Measurements from ENCODE around the gene TTC16.
"Not testable (repeated sequence)": the region's sequence is repeated elsewhere in the genome, so short reads cannot be mapped to it uniquely, and the experiment has no call there.

Gene TTC16

DNA sequence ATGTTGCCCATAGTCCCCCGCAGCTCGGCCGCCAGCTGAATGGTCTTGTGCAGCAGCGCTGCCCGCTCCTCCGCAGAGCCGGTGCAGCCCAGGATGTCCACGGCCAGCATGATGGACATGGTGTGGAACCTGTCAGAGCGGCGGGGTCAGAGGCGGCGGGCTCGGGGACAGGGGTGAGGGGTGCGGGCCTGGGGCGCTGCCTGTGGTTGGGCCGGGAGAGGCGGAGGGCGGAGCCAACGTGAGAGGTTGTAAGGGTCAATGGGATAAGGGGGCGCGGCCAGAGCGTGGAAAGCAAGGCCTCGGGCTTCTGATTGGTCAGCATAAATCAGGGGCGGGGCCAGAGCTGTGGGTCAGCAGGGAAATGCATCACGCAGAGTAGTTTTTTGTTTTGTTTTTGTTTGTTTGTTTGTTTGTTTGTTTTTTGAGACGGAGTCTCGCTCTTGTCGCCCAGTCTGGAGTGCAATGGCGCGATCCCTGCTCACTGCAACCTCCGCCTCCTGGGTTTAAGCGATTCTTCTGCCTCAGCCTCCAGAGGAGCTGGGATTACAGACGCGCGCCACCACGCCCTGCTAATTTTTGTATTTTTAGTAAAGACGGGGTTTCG lies 26.1 kb downstream of the TTC16 start:
- no peak for DNase-seq (ENCODE audit: low read depth)

DNA sequence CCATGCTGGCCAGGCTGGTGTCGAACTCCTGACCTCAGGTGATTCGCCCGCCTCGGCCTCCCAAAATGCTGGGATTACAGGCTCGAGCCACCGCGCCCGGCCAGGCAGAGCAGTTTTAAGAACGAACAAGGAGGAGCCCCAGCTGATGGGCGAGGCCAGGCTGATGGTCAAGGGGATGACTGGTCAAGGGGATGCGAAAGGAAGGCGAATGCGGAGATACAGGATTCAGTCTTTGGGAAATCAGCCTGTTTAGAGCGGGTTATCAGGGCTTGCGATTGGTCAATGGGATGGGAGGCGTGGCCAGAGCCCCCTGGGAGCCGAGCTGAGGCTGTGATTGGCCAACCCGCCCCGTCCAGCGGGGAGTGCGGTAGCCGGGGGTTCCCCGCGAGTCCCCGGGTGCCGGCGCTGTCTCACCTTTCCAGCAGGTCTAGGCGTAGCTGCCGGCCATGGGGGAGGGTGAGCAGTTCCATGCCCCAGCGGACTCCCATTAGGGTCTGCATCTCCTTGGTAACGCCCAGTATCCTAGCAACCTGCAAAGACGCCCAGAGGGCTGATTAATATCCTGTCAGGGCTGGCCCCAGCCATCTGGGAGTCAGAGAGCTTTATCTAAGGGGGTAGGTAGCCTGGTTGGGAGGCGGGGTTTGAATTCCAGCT lies 26.7 kb downstream of the TTC16 start:
- no peak for DNase-seq (ENCODE audit: low read depth)

DNA sequence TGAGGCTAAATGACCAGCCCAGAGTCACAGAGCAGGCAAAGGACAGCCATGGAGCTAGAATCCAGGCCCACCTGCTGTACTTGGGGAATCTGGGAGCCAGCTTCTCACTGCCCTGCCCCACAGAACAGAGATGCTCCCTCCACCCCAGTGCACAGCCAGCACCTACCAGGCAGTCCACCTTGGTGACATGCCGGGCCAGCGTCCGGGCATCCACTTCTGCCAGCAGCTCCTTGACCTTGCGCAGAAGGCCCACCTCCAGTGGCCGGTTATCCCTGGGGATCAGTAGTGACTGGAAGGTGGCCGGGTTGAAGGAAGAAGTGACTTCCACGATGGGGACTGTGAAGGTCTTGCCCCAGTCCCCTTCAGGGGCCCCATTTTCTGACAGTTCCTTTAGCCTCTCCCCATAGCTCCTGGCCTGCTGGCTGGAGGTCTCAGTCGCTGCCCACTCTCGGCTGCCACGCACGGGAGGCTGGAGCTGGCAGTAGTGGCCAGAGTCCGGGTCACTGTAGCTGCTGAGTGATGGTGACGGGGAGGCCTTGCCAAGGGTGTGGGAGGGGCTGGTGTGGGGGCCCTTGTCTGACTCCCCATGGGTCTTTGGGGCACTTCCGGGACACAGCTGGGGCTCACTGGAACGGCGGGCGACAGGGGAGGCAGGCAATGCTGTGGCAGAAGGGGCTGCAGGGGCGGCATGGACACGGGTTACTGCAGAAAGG lies 28.7 kb downstream of the TTC16 start:
- no peak for DNase-seq (ENCODE audit: low read depth)

DNA sequence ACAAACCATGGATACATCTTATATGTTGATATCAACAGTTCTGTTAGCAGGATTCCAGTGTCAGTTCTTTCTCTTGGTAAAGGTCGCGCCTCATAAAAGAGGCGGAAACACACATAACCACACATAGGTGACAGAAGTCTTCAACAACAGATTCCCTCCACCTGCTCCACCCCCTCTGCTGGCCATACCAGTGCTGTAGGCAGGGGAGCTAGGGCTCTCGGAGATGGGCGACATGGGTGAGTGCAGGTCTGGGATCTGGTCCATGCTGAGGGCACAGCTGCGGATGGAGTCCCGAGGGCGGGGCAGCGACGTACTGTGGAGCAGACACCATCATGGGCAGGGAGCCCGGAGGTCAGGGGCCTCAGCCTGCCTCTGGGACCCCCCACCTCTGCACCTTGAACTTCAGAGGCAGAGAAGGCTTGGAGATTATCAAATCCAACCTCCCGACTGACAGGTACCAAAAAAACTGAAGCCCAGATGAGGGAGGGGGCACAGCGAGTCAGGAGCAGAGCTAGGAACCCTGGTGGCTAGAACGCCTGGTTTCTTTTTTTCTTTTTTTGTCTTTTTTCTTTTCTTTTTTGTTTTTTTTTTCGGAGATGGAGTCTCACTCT lies 31.2 kb downstream of the TTC16 start:
- DNase-seq (ENCODE audit: low read depth) = no peak

DNA sequence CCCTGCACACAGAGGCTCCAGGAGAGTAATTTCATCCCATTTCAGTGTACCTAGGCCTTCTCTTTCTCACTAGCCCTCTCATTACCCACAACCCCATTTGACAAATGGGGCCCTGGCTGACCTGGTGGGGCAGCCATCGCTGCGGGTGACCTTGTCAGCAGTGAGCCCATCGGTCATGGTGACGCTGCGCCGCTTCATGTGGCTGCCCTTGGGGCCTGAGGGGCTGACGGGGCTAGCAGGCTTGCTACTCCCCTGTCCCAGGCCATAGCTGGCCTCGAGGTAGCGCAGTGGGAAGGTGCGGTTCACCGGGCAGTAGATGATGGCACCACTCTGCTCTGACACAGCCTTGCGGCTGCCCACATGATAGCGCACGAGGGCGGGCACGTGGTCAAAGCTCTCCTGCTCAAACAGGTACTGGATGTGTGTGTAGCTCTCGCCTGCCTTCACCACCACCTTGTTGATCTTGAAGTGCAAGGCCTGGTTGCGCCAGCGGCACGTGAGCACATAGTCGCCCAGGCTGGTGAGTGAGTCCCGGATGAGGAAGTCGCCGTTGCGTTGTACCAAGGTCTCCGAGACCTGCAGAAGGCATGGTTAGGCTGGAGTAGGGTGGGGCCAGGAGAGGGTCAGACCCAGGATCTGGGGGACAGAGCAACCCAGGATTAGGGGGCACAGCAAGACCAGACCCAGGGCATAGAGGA lies 33.4 kb downstream of the TTC16 start:
- DNase-seq (ENCODE audit: low read depth) = no peak

DNA sequence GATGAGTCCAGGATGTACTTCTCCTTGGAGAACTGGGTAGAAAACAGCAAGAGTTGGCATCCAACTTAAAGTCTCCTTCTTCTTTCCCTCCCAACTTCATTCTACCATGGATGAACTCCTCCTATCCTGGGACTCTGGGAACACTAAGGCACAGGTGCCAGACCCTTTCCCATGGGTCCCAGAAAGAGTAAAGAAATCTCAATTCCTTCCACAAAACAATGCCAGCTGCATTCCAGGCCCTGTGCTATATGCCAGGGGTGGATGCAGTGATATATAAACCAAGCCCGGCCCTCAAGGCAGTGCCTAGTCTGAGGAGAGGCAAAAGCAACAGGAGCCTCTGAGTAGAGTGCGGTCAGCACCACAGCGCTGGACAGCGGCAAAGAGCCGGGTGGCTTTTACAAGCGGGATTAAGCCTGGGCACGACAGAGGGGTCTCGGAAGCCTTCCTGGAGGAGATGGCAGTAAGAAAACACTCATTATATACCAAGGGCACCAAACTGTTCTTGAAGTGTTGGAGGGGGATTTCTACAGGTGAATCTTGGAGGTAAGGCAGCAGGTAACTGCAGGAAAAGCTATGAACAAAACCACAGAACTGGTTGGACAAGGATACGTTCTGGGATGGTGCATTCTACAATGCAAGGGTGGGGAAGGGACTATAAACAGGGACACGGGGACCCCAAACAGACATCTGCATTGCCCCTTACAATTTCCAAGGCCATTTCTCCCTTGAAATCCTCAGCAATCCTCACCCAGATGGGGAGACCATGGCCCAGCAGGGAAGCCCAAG lies 35.6 kb downstream of the TTC16 start:
- no peak for DNase-seq (ENCODE audit: low read depth)

DNA sequence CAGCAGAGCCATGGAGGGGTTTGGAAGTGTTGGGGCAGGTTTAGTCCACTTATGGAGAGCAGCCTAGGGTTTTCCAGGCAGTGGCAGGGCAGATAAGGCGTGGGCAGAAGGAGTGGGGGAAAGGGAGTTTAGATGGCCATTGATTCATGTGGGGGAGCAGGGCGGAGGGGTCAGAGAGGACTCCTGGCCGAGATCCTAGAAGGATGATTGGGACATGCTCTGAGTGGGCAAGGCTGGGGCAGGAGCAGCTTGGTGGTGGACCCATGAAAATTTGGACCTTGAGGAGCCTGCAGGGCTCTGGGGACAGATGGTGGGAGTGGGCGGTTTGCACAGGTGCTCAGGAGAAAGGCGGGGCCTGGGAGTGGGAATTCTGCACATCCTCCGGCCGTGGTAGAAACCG lies 37.3 kb downstream of the TTC16 start:
- no peak for DNase-seq (ENCODE audit: low read depth)

DNA sequence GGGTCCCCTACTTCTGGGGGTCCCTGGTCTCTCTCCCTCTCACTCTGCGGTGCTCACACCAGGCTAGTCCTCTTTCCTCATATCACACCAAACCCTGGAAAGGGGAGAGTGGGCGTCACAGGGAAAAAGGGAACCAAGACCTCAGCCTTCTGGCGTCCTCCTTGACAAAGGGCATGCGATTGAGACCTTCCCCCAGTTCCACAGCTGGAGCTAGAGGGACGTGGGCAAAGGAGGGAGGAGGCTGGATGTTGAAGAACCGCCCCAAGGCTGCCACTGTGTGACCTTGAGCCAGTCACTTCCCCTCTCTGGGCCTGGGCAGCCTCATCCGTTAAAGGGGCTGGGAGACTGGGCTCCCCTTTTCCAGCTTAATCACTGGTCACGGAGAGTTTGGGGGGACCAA lies 37.7 kb downstream of the TTC16 start:
- no peak for DNase-seq (ENCODE audit: low read depth)

DNA sequence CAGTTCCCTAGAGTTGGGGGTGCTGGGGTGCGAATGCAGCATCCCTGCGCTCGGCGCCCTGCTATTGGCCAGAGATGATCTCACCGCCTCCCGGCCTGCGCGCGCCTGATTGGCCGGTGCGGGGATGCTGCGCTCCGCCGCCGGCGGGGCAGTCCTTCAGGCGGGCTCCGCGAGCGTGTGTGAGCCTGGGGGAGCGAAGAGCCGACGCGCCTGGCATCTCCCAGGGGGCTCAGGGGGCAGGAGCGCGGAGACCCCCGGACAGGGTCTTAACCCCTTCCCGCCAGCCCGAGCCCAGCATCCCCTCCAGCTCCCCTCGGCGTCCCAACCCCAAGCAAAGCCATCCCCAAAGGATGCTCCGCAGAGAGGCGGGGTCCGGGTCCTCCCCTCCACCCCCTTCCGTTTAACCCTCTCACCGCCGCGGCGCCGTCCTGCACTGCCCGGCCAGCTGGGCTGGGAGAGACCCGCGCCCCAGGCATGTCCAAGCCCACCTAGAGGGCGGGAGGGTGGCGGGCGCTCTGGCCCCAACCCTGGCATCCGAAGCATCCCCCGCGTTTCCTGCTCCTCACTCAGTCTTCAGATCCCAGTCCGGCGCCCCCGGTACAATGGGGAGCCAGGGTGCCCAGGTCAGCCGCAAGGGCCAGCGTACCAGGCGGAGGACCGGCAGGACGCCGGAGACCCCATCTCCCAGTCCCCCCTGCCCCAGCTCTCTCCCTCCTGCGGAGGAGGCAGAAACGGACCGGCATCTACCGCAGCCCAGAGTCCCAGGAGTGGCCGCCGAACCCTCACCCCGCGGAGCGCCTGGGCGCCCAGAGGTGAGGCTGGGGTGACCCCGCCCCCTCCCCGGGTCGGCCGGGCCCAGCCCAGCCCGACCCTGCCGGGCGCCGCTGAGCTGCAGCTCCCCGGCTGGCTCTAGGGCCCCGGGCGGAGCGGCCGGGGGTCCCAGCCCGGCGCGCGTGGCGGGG lies 38.5 kb downstream of the TTC16 start:
- no peak for DNase-seq (ENCODE audit: low read depth)

DNA sequence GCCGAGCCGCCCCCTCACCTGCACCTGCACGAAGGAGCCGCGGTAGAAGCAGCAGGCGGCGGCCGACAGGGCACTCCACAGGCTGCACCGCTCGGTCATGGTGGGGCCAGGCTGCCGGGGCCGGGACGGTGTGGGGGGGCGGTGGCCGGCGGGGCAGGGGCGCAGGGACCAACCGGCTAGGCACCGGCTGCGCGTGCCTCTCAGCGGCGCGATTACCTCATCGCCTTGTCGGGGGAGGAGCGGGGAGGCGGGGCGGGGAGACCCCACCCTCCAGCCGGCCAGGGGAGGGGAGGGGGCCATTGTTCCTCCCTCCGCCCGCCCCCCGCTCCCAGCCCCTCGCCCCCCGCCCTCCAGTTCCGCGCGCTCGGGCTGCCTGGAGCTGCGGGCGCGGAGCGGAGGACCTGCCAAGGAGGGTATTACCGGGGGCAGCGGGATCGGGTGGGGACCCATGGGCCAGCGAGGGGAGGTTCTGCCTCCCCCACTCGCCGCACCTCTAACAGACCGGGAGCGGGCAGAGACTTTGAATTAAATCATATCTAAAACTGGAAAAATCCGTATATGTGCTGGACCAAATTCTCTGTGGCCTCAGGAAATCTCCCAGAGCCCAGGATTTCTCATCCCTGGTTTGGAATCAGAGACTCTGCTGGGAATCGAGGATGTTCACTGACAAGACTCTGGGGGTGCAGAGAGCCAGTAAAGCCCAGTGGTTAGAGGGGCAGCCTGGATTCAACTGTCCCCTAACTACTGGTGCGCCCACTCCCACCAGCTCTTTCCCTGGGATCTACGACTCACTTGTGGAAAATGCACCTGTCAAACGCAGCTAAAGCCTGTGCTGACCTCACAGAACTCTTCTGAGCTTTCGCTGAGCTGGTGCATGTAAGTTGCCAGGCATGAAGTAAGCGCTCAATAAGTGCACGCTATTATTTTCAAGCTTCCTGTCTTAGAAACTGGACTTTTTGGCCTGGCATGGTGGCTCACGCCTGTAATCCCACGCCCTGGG lies 39.5 kb downstream of the TTC16 start:
- no peak for DNase-seq (ENCODE audit: low read depth)

DNA sequence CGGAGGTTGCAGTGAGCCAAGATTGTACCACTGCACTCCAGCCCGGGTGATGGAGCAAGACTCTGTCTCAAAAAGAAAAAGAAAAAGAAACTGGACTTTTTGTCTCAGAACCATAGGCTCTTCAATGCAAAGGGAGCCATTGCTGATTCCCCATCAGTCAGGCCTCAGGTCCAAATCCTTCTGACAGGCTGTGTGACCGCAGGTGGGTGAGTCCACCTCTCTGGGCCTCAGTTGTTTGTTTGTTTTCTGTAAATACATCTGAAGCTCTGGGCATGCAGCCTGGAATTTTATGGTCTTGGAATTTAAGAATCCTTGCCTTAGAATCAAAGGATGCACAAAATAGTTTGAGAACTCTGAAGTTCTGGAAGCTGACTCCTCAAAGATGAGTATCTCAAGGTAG lies 40.4 kb downstream of the TTC16 start:
- DNase-seq (ENCODE audit: low read depth) = no peak

DNA sequence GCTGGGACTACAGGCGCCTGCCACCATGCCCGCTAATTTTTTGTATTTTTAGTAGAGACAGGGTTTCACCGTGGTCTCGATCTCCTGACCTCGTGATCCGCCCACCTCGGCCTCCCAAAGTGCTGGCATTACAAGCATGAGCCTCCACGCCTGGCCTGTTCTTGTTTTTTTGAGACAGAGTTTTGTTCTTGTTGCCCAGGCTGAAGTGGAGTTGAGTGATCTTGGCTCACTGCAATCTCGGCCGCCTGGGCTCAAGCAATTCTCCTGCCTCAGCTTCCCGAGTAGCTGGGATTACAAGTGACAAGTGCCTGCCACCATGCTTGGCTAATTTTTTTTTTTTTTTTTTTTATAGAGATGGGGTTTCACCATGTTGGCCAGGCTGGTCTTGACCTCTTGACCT lies 40.9 kb downstream of the TTC16 start:
- DNase-seq (ENCODE audit: low read depth) = not testable (repeated sequence)

DNA sequence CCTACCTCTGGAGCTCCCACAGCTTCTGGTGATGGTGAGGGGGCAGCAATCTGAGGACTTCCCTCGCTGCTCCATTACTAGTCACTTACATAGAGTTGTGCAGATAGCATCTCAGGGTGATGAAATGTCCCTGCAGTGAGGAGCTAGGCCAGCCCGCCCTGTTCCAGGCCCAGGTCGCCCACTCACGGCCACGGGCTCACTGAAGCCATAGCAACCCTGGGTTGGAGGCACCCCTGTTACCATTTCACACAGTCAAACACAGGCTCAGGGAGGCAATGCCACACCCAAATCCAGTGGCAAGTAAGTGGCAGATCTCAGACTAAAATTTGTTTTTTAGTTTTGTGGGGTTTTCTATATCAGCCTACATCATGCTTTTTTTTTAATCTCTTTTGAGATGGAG lies 43.0 kb downstream of the TTC16 start:
- no peak for DNase-seq (ENCODE audit: low read depth)

DNA sequence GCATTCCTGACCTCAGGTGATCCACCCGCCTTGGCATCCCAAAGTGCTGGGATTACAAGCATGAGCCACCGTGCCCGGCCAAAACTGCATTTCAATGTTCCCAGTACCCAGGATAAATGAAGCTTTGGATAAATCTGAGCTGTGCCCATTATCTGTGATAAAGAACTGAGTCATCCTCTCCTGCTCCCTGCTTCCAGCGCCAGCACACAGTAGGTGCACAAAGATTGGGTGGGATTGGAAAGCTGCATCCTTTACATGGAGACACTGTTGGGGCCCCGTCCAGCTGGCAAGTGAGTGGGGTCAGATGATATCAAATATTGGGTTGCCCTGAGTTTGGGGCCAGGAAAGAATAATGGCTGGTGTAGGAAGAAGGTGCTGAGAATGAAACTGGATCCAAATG lies 45.2 kb downstream of the TTC16 start:
- no peak for DNase-seq (ENCODE audit: low read depth)

DNA sequence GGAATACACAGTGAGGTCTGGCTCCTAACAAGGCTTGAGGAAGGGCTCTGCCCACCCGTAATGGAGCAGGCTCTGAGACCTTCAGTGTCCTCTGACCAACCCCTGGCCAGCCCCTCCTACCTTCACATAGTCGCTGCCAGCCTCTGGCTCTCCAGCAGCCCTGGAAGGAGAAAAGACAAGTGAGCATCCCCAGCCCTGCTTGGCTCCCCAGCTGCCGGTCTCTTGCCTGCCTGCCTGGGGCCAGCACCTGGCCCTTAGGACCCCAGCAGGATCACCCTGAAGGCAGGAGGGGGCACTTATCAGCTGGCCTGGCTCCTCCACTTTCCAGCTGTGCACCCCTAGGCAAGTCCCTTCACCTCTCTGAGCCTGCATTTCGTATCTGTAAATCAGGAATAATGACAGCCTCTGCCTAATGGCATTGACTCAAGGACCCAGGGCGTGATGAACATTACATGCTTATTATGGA lies 45.6 kb downstream of the TTC16 start:
- no peak for DNase-seq (ENCODE audit: low read depth)

DNA sequence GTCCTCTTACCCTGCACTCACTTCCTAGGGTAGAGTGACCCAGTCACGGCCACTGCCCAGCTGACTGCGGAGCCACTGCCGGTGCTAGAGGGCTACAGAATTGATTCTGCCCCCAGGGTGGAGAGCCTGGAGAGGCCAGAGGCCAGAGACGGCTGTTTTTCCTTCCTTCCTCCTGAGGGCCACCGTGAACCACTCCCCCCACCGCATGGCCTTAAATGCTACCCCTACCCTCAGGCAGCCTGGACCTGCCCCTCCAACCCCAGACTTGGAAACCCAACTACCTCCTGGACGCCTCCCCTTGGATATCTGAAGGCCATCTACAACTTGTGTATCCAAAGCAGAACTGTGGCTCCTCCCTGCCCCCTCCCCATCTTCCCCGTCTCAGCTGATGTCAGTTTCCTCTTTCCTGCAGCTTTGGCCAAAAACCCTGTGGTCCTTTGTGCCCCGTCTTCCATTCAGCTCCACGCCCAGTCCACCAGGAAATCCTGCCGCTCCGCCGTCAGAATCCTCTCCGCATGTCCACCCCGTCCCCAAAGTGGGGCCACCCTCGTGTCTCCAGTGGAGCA lies 46.3 kb downstream of the TTC16 start:
- DNase-seq (ENCODE audit: low read depth) = no peak

DNA sequence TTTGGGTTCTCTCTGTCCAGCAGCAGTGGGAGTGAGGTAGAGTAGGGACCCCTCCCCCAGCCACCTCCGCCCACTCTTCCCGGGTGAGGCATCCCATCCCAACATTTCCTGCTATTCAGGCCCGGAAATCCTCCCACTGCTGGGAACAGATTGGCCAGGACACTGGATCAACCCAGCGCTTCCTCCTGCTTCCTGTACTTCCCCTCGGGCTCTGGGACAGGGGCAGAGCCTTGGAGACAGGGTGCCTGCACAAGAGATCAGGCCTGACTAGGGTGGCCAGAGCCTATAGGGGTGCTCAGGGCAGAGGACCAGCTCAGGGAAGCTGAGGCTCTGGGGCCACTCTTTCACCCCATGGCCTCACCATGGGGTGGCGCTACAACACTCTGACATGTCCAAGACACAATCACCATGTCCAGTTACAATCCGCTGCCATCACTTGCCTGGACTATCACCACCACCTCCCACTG lies 48.1 kb downstream of the TTC16 start:
- no peak for DNase-seq (ENCODE audit: low read depth)

DNA sequence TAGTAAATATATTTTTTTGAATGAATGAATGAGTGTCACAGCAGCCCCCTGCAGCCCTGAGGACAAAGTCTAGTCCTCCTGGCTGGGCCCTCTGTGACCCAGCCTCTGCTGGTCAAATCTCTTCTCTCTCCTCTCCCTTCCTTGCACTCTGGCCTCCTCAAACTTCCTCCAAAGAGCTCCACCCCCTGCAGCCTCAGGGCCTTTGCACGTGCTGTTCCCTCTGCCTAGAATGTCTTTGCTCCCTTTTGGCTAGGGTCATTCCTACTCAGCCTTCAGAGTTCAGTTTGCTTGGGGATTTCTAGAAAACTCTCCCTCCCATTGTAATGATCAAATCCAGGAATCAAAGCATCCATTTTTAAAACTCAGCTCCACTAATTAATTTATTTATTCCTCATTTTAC lies 49.5 kb downstream of the TTC16 start:
- no peak for DNase-seq (ENCODE audit: low read depth)

DNA sequence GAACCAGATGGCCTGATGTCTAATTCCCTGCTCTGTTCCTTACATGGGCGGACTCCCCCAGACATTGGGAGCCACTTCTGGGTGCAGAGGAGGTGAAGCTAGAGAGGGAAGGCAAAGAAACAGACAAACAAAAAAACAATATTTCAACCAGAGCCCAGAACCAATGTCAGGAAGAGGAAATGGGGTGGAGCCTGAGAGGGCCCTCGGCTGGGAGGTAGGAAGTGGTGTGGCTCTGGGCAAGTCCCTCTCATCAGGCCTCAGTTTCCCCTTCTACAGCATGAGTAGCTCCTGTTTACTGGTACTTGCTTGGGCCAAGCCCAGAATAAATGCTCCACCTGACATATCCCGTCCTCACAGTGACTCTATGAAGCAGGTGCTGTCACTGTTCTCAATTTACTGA lies 51.5 kb downstream of the TTC16 start:
- DNase-seq (ENCODE audit: low read depth) = no peak

Measured in activated T-cell treated with anti-CD3 and anti-CD28 coated beads for 48 hours (primary cell).